T-helper 2 cell treated with Interferon-gamma antibody and Interleukin-4, amounts not matched to agents 100 ng/mL and 5 ng/mL, for 36 hours (primary cell): Measurements from ENCODE around the gene UTY. TPM values are rescaled to one million over a fixed set of nuclear protein-coding genes. Genes with fewer than 3 reads are reported as not detected.
"Not testable (repeated sequence)": the region's sequence is repeated elsewhere in the genome, so short reads cannot be mapped to it uniquely, and the experiment has no call there.

Experiments
- intact Hi-C: fragments of 100-400 bp; cut with micrococcal nuclease; formaldehyde crosslinking; loops from one replicate; pipeline ENCODE4 v1.15.1; 2023
- total RNA-seq: library from RNA; stranded (reverse); gene quantifications from 2 replicates; pipeline ENCODE4 v1.2.3, GENCODE V29; 2022

UTY gene
- total RNA-seq, 1 donor from 2014 or later, result 28.5 TPM

GRCh38 chrY:13312966-13313365 is 166.9 kb downstream of the UTY start:
- intact Hi-C loops, result no loop called here

DNA sequence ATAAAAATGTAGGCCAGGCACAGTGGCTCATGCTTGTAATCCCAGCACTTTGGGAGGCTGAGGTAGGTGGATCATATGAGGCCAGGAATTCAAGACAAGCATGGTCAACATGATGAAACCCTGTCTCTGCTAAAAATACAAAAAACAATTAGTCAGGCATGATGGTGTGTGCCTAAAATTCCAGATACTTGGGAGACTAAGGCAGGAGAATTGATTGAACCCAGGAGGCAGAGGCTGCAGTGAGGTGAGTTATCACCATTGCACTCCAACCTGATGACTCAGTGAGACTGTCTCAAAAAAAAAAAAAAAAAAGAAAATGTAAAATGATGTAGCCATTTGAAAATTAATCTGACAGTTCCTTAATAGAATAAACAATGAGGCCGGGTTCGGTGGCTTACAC is 171.9 kb downstream of the UTY start:
- intact Hi-C loops, result no loop called here

DNA sequence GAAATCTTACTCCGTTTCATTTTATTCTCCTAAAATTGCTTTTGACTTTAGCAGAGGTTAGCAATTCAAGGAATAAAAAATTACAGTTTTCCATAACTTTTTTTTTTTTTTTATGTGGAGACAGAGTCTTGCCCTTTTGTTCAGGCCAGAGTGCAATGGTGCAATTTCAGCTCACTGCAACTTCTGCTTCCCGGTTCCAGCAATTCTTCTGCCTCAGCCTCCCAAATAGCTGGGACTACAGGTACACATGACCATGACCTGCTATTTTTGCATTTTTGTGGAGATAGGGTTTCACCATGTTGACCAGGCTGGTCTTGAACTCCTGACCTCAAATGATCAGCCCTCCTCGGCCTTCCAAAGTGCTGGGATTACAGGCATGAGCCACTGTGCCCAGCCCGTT is 179.0 kb downstream of the UTY start:
- intact Hi-C loops, result no loop called here

GRCh38 chrY:13299411-13299810 is 180.4 kb downstream of the UTY start:
- intact Hi-C loops, result no loop called here

- intact Hi-C loops, result no loop called here
Measured at GRCh38 chrY:13296176-13296890, 183.5 kb downstream of the UTY start.

DNA sequence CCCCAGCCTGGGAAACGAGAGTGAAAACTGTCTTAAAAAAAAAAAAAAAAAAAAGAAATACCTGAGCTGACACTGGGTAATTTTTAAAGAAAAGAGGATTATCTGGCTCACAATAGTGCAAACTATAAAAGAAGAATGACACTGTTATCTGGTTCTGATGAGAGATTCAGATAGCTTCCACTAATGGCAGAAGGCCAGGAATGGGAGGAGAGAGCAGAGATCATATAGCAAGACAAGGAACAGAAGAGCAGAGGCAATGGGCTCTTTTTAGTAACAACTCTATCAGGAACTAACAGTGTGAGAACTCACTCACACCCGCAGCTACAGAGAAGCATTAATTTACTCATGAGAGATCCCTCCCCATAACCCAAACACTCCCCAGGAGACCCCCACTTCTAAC is 184.8 kb downstream of the UTY start:
- intact Hi-C loops, result no loop called here

GRCh38 chrY:13291199-13291598 is 188.6 kb downstream of the UTY start:
- intact Hi-C loops, result no loop called here

DNA sequence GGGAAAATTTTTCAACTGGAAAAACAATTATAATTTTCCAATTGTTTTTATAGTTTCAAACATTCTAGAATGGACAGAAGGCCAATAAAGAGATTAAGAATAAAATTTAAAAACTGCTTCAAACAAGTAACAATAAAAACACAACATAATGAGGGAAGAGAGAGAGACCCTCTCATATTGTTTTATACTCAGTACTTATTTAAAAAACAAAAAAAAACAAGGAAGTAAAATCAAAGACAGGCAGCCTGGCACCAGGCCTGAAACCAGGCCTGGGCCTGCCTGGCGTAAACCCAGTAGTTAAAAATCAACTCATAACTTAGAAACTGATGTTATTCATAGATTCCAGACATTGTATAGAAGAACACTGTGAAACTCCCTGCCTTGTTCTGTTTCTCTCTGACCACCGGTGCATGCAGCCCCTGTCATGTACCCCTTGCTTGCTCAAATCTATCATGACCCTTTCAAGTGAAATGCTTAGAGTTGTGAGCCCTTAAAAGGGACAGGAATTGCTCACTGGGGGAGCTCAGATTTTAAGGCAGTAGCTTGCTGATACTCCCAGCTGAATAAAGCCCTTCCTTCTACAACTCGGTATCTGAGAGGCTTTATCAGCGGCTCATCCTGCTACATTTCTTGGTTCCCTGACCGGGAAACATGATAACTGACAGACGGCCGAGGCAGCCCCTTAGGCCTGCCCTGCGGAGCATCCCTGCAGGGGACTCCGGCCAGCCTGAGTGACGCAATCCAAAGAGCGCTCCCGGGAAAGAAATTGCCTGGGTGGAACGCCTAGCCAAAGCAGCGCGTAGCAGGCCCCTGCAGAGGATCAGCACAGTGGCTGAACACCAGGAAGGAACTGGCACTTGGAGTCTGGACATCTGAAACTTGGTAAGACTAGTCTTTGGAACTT is 197.4 kb downstream of the UTY start:
- intact Hi-C loops, result not testable (repeated sequence)

DNA sequence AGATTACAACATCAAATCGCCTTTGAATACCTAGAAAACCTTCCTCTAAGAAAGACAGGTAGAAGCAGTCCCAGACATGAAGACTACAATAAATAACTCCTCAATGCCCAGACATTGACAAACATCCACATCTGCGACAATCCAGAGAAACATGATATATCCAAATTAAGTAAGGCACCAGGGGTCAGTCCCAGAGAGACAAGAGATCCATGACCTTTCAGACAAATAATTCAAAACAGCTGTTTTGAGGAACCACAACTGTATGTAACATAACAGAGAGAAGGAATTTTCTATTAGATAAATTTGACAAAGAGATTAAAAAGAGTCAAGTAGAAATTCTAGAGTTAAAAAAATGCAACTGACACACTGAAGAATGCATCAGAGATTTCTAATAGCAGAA is 200.3 kb downstream of the UTY start:
- intact Hi-C loops, result no loop called here

DNA sequence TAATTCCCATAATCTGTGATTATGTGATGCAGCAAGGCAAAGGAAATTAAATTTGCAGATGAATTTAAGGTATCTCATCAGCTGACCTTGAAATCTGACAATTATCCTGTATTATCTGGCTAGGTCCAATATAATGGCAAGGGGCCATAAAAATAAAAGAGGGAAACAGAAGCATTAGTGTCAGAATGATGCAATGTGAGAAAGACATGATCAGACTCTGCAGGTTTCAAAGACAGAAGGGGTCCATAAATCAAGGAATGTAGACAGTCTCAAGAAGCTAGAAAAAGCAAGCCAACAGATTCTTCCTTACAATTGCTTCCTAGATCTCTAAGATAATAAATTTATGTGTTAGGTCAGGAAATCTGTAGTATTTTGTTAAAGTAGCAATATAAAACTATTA is 208.1 kb downstream of the UTY start:
- intact Hi-C loops, result no loop called here

DNA sequence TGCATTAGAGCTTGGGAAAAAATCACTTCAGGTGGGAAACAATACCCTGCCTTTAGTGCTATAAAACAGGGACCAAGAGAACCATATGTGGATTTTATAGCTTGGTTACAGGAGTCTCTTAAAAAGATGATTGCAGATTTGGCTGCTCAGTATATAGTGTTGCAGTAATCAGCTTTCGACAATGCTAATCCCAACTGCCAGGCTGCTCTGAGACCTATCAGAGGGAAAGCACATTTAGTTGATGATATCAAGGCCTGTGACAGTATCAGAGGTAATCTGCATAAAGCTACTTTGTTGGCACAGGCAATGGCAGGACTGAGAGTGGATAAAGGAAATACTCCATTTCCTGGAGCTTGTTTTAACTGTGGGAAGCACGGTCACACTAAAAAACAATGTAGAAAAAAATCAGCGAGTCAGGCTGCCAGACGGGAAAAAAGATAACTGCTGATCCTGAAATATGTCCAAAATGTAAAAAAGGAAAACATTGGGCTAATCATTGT is 225.8 kb downstream of the UTY start:
- intact Hi-C loops, result not testable (repeated sequence)

- intact Hi-C loops, result no loop called here
Measured at GRCh38 chrY:13250421-13250820, 229.4 kb downstream of the UTY start.

GRCh38 chrY:13243716-13244115 is 236.1 kb downstream of the UTY start:
- intact Hi-C loops, result no loop called here

DNA sequence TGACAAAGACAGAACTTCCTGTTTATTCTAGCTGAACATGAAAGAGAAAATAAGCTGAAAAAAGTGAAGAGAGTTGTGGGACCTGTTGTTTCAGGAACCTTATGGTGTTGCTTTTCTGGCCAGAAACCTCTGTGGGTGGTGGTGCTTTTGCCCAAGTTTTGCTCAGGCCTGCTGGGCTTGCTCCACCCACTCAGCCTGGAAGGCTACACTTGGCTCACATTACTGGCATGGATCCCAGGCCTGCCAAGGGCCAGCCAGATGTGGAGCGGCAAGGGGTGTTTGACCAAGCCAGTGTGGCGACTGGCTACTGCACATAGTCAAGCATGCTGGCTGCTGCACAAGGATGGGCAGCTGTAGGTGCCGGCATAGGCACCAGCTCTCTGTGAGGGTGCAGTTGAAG is 245.9 kb downstream of the UTY start:
- intact Hi-C loops, result no loop called here

GRCh38 chrY:13233118-13233517 is 246.7 kb downstream of the UTY start:
- intact Hi-C loops, result no loop called here

GRCh38 chrY:13227354-13227953 is 252.4 kb downstream of the UTY start:
- intact Hi-C loops, result no loop called here

GRCh38 chrY:13210961-13211646 is 268.7 kb downstream of the UTY start:
- intact Hi-C loops, result no loop called here

DNA sequence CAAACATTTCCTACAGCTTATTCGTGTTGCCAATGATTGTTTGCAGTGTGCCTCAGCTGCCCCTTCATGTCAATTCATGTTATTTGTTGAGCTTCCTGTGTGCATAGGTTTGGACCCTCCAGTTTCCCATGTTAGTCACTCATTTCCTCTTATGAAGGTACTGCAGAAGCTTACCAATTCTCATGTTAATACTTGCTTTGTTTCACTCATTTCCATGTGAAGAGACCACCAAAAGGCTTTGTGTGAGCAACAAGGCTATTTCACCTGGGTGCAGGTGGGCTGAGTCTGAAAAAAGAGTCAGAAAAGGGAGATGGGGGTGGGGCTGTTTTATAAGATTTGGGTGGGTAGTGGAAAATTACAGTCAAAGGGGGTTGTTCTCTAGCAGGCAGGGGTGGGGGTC is 274.6 kb downstream of the UTY start:
- intact Hi-C loops, result no loop called here
